DOHH2 (cell line): ENCODE results near the gene TUB.

ENCODE experiments used
- CTCF ChIP-seq: fragments of 200-600 bp; sonication (generic); IDR thresholded peaks from one replicate; pipeline ENCODE4 v1.5.1; 2014; ENCODE audit warnings: antibody characterized with exemption, mild to moderate bottlenecking, low read depth, low read length; ENCODE audit not compliant: poor library complexity, severe bottlenecking
- EZH2phosphoT487 ChIP-seq: fragments of 200-600 bp; sonication (generic); IDR thresholded peaks from 2 replicates; pipeline ENCODE4 v1.6.1; 2017; ENCODE audit warnings: borderline replicate concordance, mild to moderate bottlenecking, antibody characterized with exemption, low read length, moderate library complexity, mixed read lengths

GRCh38 chr11:8138526-8138925 is 57.5 kb downstream of the TUB start:
- TF ChIP-seq CTCF: no peak
- no peak for TF ChIP-seq EZH2phosphoT487
